PC-3 (cell line): ENCODE results near the gene SERPINF2. TPM values are rescaled to one million over a fixed set of nuclear protein-coding genes. Genes with fewer than 3 reads are reported as not detected.
"Not testable (repeated sequence)": the region's sequence is repeated elsewhere in the genome, so short reads cannot be mapped to it uniquely, and the experiment has no call there.

Source experiments
- ATAC-seq: fragments of 200-7000 bp; cut with Tn5 transposase; 2 replicates; pipeline ENCODE4 v1.9.1; 2020; ENCODE audit warnings: mild to moderate bottlenecking, moderate library complexity
- BruUV-seq: library from RNA; stranded (reverse); fragments of 400-500 nt; replicated peaks from 2 replicates; lab custom pipeline; 2021; lab: Mats Ljungman, UMichigan
- CTCF ChIA-PET: fragments of 300-600 bp; sonication (Branson Sonifier 250); formaldehyde crosslinking; loops from one replicate; lab custom pipeline; 2022; ENCODE audit warnings: antibody characterized with exemption; lab: Charles Lee
- POLR2A ChIA-PET: fragments of 300-600 bp; sonication (Branson Sonifier 250); formaldehyde crosslinking; loops from one replicate; lab custom pipeline; 2022; ENCODE audit warnings: antibody characterized with exemption; ENCODE audit not compliant: unreplicated experiment; lab: Charles Lee
- DNase-seq: peaks from one replicate; pipeline ENCODE4 v3.0.0-alpha.2; 2015
- H2AFZ ChIP-seq: fragments of 300-600 bp; sonication (generic); 2 replicates; pipeline ENCODE4 v1.6.0; 2016; ENCODE audit warnings: antibody characterized with exemption, low read length
- H3F3A ChIP-seq: fragments of 300-600 bp; sonication (generic); one replicate; pipeline ENCODE4 v1.6.0; 2017; ENCODE audit warnings: antibody characterized with exemption, low read length, control low read depth, mild to moderate bottlenecking; ENCODE audit not compliant: unreplicated experiment
- H3K27ac ChIP-seq: fragments of 300-600 bp; sonication (generic); 2 replicates; pipeline ENCODE4 v1.5.1; 2016; ENCODE audit warnings: mild to moderate bottlenecking, low read length
- H3K27me3 ChIP-seq: fragments of 300-600 bp; sonication (generic); 2 replicates; pipeline ENCODE4 v1.6.1; 2016; ENCODE audit warnings: low read length, mixed read lengths
- H3K36me3 ChIP-seq: fragments of 300-600 bp; sonication (generic); 2 replicates; pipeline ENCODE4 v1.6.1; 2016; ENCODE audit warnings: low read depth, mixed run types, low read length, mixed read lengths
- H3K4me1 ChIP-seq: fragments of 300-600 bp; sonication (generic); 2 replicates; pipeline ENCODE4 v1.5.1; 2016; ENCODE audit warnings: low read length; ENCODE audit not compliant: insufficient read depth
- H3K4me2 ChIP-seq: fragments of 300-600 bp; sonication (generic); 2 replicates; pipeline ENCODE4 v1.6.0; 2016; ENCODE audit warnings: low read length
- H3K4me3 ChIP-seq: fragments of 300-600 bp; sonication (generic); 2 replicates; pipeline ENCODE4 v1.5.1; 2016; ENCODE audit warnings: mild to moderate bottlenecking, low read length, mixed read lengths
- H3K79me2 ChIP-seq: fragments of 300-600 bp; sonication (generic); 2 replicates; pipeline ENCODE4 v1.6.1; 2017; ENCODE audit warnings: low read length, mixed read lengths
- H3K9ac ChIP-seq: fragments of 300-600 bp; sonication (generic); 2 replicates; pipeline ENCODE4 v1.6.0; 2016; ENCODE audit warnings: mild to moderate bottlenecking, low read length
- H3K9me2 ChIP-seq: fragments of 300-600 bp; sonication (generic); replicated peaks from 2 replicates; pipeline ENCODE4 v1.6.1; 2016; ENCODE audit warnings: mixed run types, low read length, mixed read lengths
- H3K9me3 ChIP-seq: fragments of 300-600 bp; sonication (generic); 2 replicates; pipeline ENCODE4 v1.6.1; 2016; ENCODE audit warnings: low read length, mixed read lengths
- H4K20me1 ChIP-seq: fragments of 300-600 bp; sonication (generic); 2 replicates; pipeline ENCODE4 v1.6.1; 2016; ENCODE audit warnings: low read length, mixed read lengths
- CTCF ChIP-seq: fragments of 300-600 bp; sonication (generic); conservative IDR thresholded peaks from 2 replicates; pipeline ENCODE4 v1.5.1; 2017; ENCODE audit warnings: antibody characterized with exemption, low read depth, mild to moderate bottlenecking, low read length
- EZH2 ChIP-seq: fragments of 300-600 bp; sonication (generic); IDR thresholded peaks from one replicate; pipeline ENCODE4 v1.6.1; 2017; ENCODE audit warnings: antibody characterized with exemption, mild to moderate bottlenecking, low read length; ENCODE audit not compliant: unreplicated experiment
- EZH2phosphoT487 ChIP-seq: fragments of 300-600 bp; sonication (generic); IDR thresholded peaks from 2 replicates; pipeline ENCODE4 v1.6.1; 2018; ENCODE audit warnings: mild to moderate bottlenecking, antibody characterized with exemption, low read length, borderline replicate concordance
- intact Hi-C: fragments of 100-400 bp; cut with micrococcal nuclease; formaldehyde crosslinking; loops from 2 replicates; pipeline ENCODE4 v1.9.0; 2023
- total RNA-seq: library from RNA; depleted of rRNA; stranded (reverse); fragments of >200 nt; gene quantifications from 2 replicates; pipeline ENCODE4 v1.2.3, GENCODE V29; 2014

SERPINF2 gene
- total RNA-seq, 1 experiment from 2014 or later, result 2.5 TPM

- Histone ChIP-seq H2AFZ (no peak overlapping the region), H3K9ac (no peak overlapping the region), H3K4me3 (no peak overlapping the region), H3K4me1 (no peaks in the 10 kb centered on the region), H3K9me3 (no peaks in the 10 kb centered on the region), H4K20me1 (no peaks in the 10 kb centered on the region), H3K9me2 (no peaks in the 10 kb centered on the region), H3K36me3 (no peaks in the 10 kb centered on the region), H3K79me2 (no peaks in the 10 kb centered on the region), H3K4me2 (no peak overlapping the region), H3K27ac (no peak overlapping the region), H3K27me3 (no peaks in the 10 kb centered on the region), H3F3A (no peaks in the 10 kb centered on the region)
- DNase-seq (no peak), ATAC-seq (no peak)
- POLR2A ChIA-PET, result no interaction called here
- BruUV-seq, result no TSS peak
- TF ChIP-seq CTCF (no peak), EZH2 (no peak), EZH2phosphoT487 (no peak)
- intact Hi-C loops, result no loop called here
- CTCF ChIA-PET, result no interaction called here
Observed at GRCh38 chr17:1764284-1764683, 21.6 kb downstream of the SERPINF2 start.

- CTCF ChIA-PET, H3K4me1 ChIP-seq, H2AFZ ChIP-seq, H3K27ac ChIP-seq, H4K20me1 ChIP-seq, H3K27me3 ChIP-seq, H3K36me3 ChIP-seq, POLR2A ChIA-PET, BruUV-seq, H3F3A ChIP-seq, H3K9ac ChIP-seq, DNase-seq, intact Hi-C loops, H3K4me3 ChIP-seq, H3K4me2 ChIP-seq, ATAC-seq, H3K9me3 ChIP-seq, H3K9me2 ChIP-seq, H3K79me2 ChIP-seq: not testable (repeated sequence)
Observed at GRCh38 chr17:1764705-1765104, 22.0 kb downstream of the SERPINF2 start.

- Histone ChIP-seq H3K27me3 (no peaks in the 10 kb centered on the region), H3F3A (no peaks in the 10 kb centered on the region), H3K4me2 (no peak overlapping the region), H3K36me3 (no peaks in the 10 kb centered on the region), H3K4me3 (no peak overlapping the region), H3K9ac (no peak overlapping the region), H3K27ac (no peak overlapping the region), H3K4me1 (no peaks in the 10 kb centered on the region), H3K79me2 (no peaks in the 10 kb centered on the region), H3K9me3 (no peaks in the 10 kb centered on the region), H3K9me2 (no peaks in the 10 kb centered on the region), H4K20me1 (no peaks in the 10 kb centered on the region), H2AFZ (no peak overlapping the region)
- CTCF ChIA-PET, result no interaction called here
- TF ChIP-seq EZH2phosphoT487, result no peak
- TF ChIP-seq EZH2, result no peak
- no peak for TF ChIP-seq CTCF
- no TSS peak for BruUV-seq
- no peak for ATAC-seq
- DNase-seq, result no peak
- POLR2A ChIA-PET, result no interaction called here
- intact Hi-C loops, result no loop called here
Observed at GRCh38 chr17:1765576-1765975, 22.9 kb downstream of the SERPINF2 start.
